Mammary epithelial cell (primary cell): ENCODE results near the gene ENOX1.

Source experiments
- EZH2 ChIP-seq: IDR thresholded peaks from 2 replicates; pipeline ENCODE4 v1.6.1; 2012; ENCODE audit warnings: low read length, inconsistent platforms, borderline replicate concordance
- TF ChIP-seq, protein P1 (sequence below), 2 donors: IDR thresholded peaks in 1 of 2; conservative IDR thresholded peaks in 1 of 2; 2 replicates each; pipeline ENCODE4 v1.5.1; 2011 to 2012; ENCODE audit warnings: inconsistent platforms in 2 of 2, low read length in 2 of 2, mild to moderate bottlenecking in 2 of 2, control low read depth in 1 of 2, low read depth in 1 of 2; ENCODE audit not compliant: insufficient read depth in 1 of 2; ENCODE audit errors: extremely low read depth in 1 of 2

DNA sequence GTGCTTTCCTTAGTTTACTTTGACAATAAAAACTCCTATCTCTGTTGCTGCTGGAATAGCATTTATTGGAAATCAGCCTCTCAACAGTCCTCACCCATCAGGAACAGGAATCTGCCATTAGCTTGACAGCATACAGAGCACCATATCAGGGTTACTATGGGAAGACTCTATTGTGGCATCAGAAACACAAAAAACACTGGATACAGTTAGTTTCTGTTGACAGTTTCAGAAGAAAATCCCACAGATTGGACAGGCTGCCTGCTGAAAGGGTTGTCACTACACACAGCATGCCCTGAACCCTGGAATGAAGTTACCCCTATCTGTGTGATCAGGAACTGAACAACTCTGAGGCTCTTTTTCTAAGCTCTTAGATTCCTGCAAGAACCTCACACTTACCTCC is 172.7 kb downstream of the ENOX1 start:
- TF ChIP-seq, protein P1, sequence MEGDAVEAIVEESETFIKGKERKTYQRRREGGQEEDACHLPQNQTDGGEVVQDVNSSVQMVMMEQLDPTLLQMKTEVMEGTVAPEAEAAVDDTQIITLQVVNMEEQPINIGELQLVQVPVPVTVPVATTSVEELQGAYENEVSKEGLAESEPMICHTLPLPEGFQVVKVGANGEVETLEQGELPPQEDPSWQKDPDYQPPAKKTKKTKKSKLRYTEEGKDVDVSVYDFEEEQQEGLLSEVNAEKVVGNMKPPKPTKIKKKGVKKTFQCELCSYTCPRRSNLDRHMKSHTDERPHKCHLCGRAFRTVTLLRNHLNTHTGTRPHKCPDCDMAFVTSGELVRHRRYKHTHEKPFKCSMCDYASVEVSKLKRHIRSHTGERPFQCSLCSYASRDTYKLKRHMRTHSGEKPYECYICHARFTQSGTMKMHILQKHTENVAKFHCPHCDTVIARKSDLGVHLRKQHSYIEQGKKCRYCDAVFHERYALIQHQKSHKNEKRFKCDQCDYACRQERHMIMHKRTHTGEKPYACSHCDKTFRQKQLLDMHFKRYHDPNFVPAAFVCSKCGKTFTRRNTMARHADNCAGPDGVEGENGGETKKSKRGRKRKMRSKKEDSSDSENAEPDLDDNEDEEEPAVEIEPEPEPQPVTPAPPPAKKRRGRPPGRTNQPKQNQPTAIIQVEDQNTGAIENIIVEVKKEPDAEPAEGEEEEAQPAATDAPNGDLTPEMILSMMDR (conservative IDR thresholded peaks at IDR 0.05 in 1 of 2, IDR thresholded peaks at IDR 0.05 in 1 of 2; ENCODE audit: extremely low read depth in 1 of 2, insufficient read depth in 1 of 2, low read depth in 1 of 2, low read length in 2 of 2) = no peak
- no peak for TF ChIP-seq EZH2
